H9 (cell line): ENCODE data around the gene FNDC1. TPM values are rescaled to one million over a fixed set of nuclear protein-coding genes. Genes with fewer than 3 reads are reported as not detected.

Experiments
- DNase-seq: peaks from one replicate; pipeline ENCODE4 v3.0.0-alpha.2; 2017
- H2AFZ ChIP-seq: one replicate; pipeline ENCODE4 v1.6.1; 2013; ENCODE audit warnings: mild to moderate bottlenecking, low read length, control low read depth, moderate library complexity
- H2AK5ac ChIP-seq: 2 replicates; pipeline ENCODE4 v1.6.1; 2013; ENCODE audit warnings: low read length, control low read depth, mixed read lengths; ENCODE audit not compliant: insufficient read length
- H2BK120ac ChIP-seq: one replicate; pipeline ENCODE4 v1.6.1; 2013; ENCODE audit warnings: low read depth, mild to moderate bottlenecking, low read length, control low read depth, inconsistent platforms; ENCODE audit not compliant: poor library complexity, severe bottlenecking
- H2BK12ac ChIP-seq: 2 replicates; pipeline ENCODE4 v1.6.1; 2013; ENCODE audit warnings: low read length, control low read depth, mixed read lengths, low read depth; ENCODE audit not compliant: insufficient read length
- H2BK15ac ChIP-seq: 2 replicates; pipeline ENCODE4 v1.6.1; 2013; ENCODE audit warnings: low read depth, low read length, control low read depth
- H2BK20ac ChIP-seq: one replicate; pipeline ENCODE4 v1.6.1; 2013; ENCODE audit warnings: low read depth, mild to moderate bottlenecking, low read length, control low read depth, inconsistent platforms; ENCODE audit not compliant: poor library complexity, severe bottlenecking
- H2BK5ac ChIP-seq: 2 replicates; pipeline ENCODE4 v1.6.1; 2013; ENCODE audit warnings: low read length, control low read depth, mixed read lengths; ENCODE audit not compliant: insufficient read length
- H3K14ac ChIP-seq: 2 replicates; pipeline ENCODE4 v1.6.1; 2013; ENCODE audit warnings: low read length, control low read depth; ENCODE audit not compliant: insufficient read depth
- H3K18ac ChIP-seq: 2 replicates; pipeline ENCODE4 v1.6.1; 2013; ENCODE audit warnings: low read depth, mild to moderate bottlenecking, mixed read lengths, low read length, control low read depth; ENCODE audit not compliant: insufficient read length
- H3K23ac ChIP-seq: 2 replicates; pipeline ENCODE4 v1.6.1; 2013; ENCODE audit warnings: low read length, control low read depth, mixed read lengths, low read depth; ENCODE audit not compliant: insufficient read length
- H3K23me2 ChIP-seq: 2 replicates; pipeline ENCODE4 v1.6.1; 2013; ENCODE audit warnings: low read depth, mild to moderate bottlenecking, mixed read lengths, low read length, control low read depth; ENCODE audit not compliant: insufficient read length, poor library complexity, severe bottlenecking
- H3K27ac ChIP-seq: 2 replicates; pipeline ENCODE4 v1.5.1; 2013; ENCODE audit warnings: low read length, control low read depth, mixed read lengths, low read depth; ENCODE audit not compliant: insufficient read length
- H3K27me3 ChIP-seq: 2 replicates; pipeline ENCODE4 v1.6.1; 2013; ENCODE audit warnings: low read length, control low read depth, inconsistent platforms; ENCODE audit not compliant: insufficient read depth
- H3K4ac ChIP-seq: 2 replicates; pipeline ENCODE4 v1.6.1; 2013; ENCODE audit warnings: low read depth, mild to moderate bottlenecking, control low read depth, inconsistent platforms, low read length, moderate library complexity
- H3K4me1 ChIP-seq: 2 replicates; pipeline ENCODE4 v1.6.1; 2013; ENCODE audit warnings: low read length, control low read depth, inconsistent platforms; ENCODE audit not compliant: insufficient read depth
- H3K4me2 ChIP-seq: 2 replicates; pipeline ENCODE4 v1.6.1; 2013; ENCODE audit warnings: low read length, control low read depth, mixed read lengths; ENCODE audit not compliant: insufficient read length, insufficient read depth
- H3K56ac ChIP-seq: 2 replicates; pipeline ENCODE4 v1.6.1; 2013; ENCODE audit warnings: low read depth, mild to moderate bottlenecking, mixed read lengths, low read length, control low read depth; ENCODE audit not compliant: insufficient read length
- H3K79me1 ChIP-seq: 2 replicates; pipeline ENCODE4 v1.6.1; 2013; ENCODE audit warnings: low read depth, mild to moderate bottlenecking, moderate library complexity, low read length, control low read depth, inconsistent platforms; ENCODE audit not compliant: insufficient read depth, poor library complexity, severe bottlenecking
- H3K79me2 ChIP-seq: 2 replicates; pipeline ENCODE4 v1.6.1; 2013; ENCODE audit warnings: low read length, control low read depth, inconsistent platforms; ENCODE audit not compliant: insufficient read depth
- H3K9ac ChIP-seq: 2 replicates; pipeline ENCODE4 v1.6.1; 2013; ENCODE audit warnings: low read length, control low read depth, mixed read lengths; ENCODE audit not compliant: insufficient read length; ENCODE audit errors: extremely low read depth
- H3K9me3 ChIP-seq: one replicate; pipeline ENCODE4 v1.6.1; 2013; ENCODE audit warnings: low read depth, low read length, inconsistent platforms; ENCODE audit not compliant: control insufficient read depth
- H3T11ph ChIP-seq: one replicate; pipeline ENCODE4 v1.6.1; 2013; ENCODE audit warnings: mild to moderate bottlenecking, low read length, control low read depth, inconsistent platforms
- H4K20me1 ChIP-seq: one replicate; pipeline ENCODE4 v1.6.1; 2013; ENCODE audit not compliant: control insufficient read depth, insufficient read length, insufficient read depth
- H4K5ac ChIP-seq: 2 replicates; pipeline ENCODE4 v1.6.1; 2013; ENCODE audit warnings: low read depth, mild to moderate bottlenecking, mixed read lengths, low read length, control low read depth; ENCODE audit not compliant: insufficient read length
- H4K8ac ChIP-seq: replicated peaks from 2 replicates; pipeline ENCODE4 v1.6.1; 2013; ENCODE audit warnings: low read length, control low read depth, mixed read lengths, low read depth; ENCODE audit not compliant: insufficient read length
- H4K91ac ChIP-seq: 2 replicates; pipeline ENCODE4 v1.6.1; 2013; ENCODE audit warnings: low read depth, mild to moderate bottlenecking, moderate library complexity, mixed read lengths, low read length, control low read depth; ENCODE audit not compliant: insufficient read length
- H3K27ac Mint-ChIP-seq, 3 experiments: 2 replicates in 2 of 3; 3 replicates in 1 of 3; pipeline ENCODE4 v1.8.0; 2020 to 2021; ENCODE audit warnings: mixed read lengths in 3 of 3, mild to moderate bottlenecking in 1 of 3, moderate library complexity in 1 of 3
- H3K27me3 Mint-ChIP-seq: 2 replicates; pipeline ENCODE4 v1.8.0; 2021; ENCODE audit warnings: low read depth, mild to moderate bottlenecking, moderate library complexity, mixed read lengths
- H3K36me3 Mint-ChIP-seq, 3 experiments: 2 replicates in 2 of 3; 3 replicates in 1 of 3; pipeline ENCODE4 v1.8.0; 2020 to 2021; ENCODE audit warnings: low read depth in 3 of 3, mixed read lengths in 3 of 3; ENCODE audit not compliant: insufficient read depth in 1 of 3
- H3K4me1 Mint-ChIP-seq, 2 experiments: 2 replicates each; pipeline ENCODE4 v1.8.0; 2020; ENCODE audit warnings: mixed read lengths in 2 of 2
- H3K4me3 Mint-ChIP-seq, 2 experiments: 2 replicates in 1 of 2; 3 replicates in 1 of 2; pipeline ENCODE4 v1.8.0; 2020 to 2021; ENCODE audit warnings: mild to moderate bottlenecking in 2 of 2, mixed read lengths in 2 of 2, moderate library complexity in 1 of 2
- H3K9me3 Mint-ChIP-seq, 2 experiments: 2 replicates in 1 of 2; 3 replicates in 1 of 2; pipeline ENCODE4 v1.8.0; 2020; ENCODE audit warnings: mild to moderate bottlenecking in 2 of 2, mixed read lengths in 2 of 2, moderate library complexity in 1 of 2
- CTCF ChIP-seq: fragments of 200-600 bp; sonication (generic); conservative IDR thresholded peaks from 3 replicates; pipeline ENCODE4 v1.8.0; 2021; ENCODE audit warnings: antibody characterized with exemption, mild to moderate bottlenecking
- WGBS: extraction: QIAGEN DNeasy Blood & Tissue Kit; methylation state at CpG from one replicate; pipeline ENCODE4 v1.1.7; 2013; ENCODE audit warnings: missing lambda C conversion rate, low lambda C conversion rate, mixed read lengths; ENCODE audit not compliant: insufficient read length; ENCODE audit errors: extremely low coverage; 5-methylcytosine and 5-hydroxymethylcytosine counted together
- total RNA-seq: library from RNA; stranded (reverse); gene quantifications from 2 replicates; pipeline ENCODE4 v1.2.1, GENCODE V29; 2021

The FNDC1 gene
- total RNA-seq, 1 experiment from 2014 or later, result 0.24 TPM

- Histone ChIP-seq H3K27ac (no peak overlapping the region), H4K5ac (no peak overlapping the region), H2BK20ac (no peak overlapping the region), H3K9ac (no peak overlapping the region), H2AFZ (no peak overlapping the region), H3K14ac (no peak overlapping the region), H3K4me2 (no peak overlapping the region), H2BK15ac (no peak overlapping the region), H3K23me2 (no peaks in the 10 kb centered on the region), H3K79me1 (no peaks in the 10 kb centered on the region), H3K56ac (no peak overlapping the region), H2BK5ac (no peak overlapping the region), H3K4me1 (no peaks in the 10 kb centered on the region), H4K91ac (no peak overlapping the region), H4K20me1 (no peaks in the 10 kb centered on the region), H2AK5ac (no peak overlapping the region), H3K18ac (no peak overlapping the region), H2BK12ac (no peak overlapping the region), H3K27me3 (no peaks in the 10 kb centered on the region), H3K4ac (no peak overlapping the region), H3T11ph (no peak overlapping the region), H4K8ac (no peak overlapping the region), H3K9me3 (no peaks in the 10 kb centered on the region), H3K23ac (no peak overlapping the region), H2BK120ac (no peak overlapping the region), H3K79me2 (no peaks in the 10 kb centered on the region)
- Mint-ChIP-seq H3K9me3 (peaks cover 0 to 23% of the 10 kb centered on the region in 2 experiments; a peak in 2 of 5 replicates), H3K27me3 (peaks cover 17% of the 10 kb centered on the region), H3K27ac (no peak overlapping the region; a peak in 1 of 7 replicates), H3K4me3 (no peak overlapping the region), H3K4me1 (peaks cover 0 to 6% of the 10 kb centered on the region in 2 experiments; a peak in 2 of 4 replicates), H3K36me3 (no peaks in the 10 kb centered on the region; a peak in 1 of 7 replicates)
- DNase-seq, result no peak
- TF ChIP-seq CTCF, result no peak
- no CpG with 5 or more reads among the region's 5 CpGs for WGBS
These were observed 86.9 kb downstream of the FNDC1 start for GRCh38 chr6:159256128-159256527.
